COR-L47 (cell line): ENCODE results near the gene POLR1A.

Source experiments
- DNase-seq: peaks from one replicate; lab custom pipeline; 2025; lab: John Stamatoyannopoulos, UW

POLR1A gene

DNA sequence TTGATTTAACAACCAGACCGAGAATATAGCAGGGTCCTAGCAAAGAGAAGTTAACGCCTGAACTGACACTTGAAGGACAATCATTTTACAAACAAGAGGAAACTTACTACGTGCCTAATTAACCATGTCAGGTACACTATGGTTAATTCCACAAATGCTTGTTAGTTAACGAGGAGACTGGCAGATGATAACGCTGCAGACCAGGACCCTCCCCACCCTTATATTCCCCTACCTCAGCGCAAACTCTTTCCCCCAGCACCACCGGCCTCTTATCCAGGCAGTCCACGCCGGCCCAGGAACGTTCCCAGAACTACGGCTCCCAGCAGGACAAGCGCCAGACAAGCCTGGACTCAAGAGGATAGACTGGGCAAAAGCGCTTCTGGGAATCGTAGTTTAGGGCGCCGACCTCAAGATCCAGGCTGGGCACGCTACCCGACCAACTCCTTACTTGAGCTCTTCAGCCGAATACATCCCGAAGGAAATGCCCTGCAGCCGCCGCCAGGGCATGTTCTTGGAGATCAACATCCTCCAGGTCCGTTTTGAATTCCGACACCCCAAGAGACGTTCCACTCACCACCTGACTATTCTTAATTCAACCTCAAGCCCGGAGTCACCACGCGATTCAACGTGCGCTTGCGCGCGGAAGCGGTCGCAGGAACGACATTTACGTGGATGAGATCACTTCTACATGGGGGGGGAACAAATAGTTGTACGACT lies at the start of gene POLR1A:
TSS of gene POLR1A (minus strand) at position 635 of the 717 bp plus-strand sequence. CDS start at position 525, 110 bp downstream.
- peak; percentile 86 for DNase-seq

DNA sequence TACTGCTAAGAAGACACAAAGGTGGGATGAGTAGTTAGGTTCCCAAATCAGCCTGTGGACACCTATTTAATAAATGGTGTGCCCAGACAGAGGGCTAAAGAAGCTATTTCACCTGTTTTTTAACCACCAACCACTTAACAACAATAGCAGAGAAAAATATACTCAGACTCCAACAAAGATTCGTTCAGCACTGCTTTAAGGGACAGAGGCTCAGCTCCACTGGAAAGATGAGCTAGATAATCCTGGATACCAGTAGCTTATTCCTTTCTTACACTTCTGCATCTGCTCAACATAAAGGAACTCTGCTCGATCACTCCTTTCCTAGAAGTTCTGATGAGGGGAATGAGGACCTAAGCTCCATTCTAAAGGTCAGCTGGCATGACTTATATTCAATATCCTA lies 44.8 kb upstream of the POLR1A start:
- no peak for DNase-seq

DNA sequence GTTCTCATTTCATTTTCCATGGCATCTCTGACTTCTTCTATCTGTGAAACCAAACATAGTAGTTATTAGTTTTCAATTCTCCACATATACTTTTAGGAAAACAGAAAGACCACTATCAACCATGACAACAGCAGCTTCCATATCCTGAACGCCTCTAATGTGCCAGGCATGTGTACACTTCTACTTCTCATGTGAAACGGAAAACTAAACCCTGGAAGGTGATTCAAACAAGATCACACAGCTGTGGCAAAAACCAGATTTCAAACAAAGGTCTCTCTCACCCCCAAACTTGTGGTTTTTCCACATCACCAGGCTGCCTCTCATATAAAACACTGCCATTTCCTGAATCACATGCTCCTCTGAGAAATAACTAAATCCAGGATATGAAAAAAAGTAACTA lies 42.1 kb upstream of the POLR1A start:
- no peak for DNase-seq

DNA sequence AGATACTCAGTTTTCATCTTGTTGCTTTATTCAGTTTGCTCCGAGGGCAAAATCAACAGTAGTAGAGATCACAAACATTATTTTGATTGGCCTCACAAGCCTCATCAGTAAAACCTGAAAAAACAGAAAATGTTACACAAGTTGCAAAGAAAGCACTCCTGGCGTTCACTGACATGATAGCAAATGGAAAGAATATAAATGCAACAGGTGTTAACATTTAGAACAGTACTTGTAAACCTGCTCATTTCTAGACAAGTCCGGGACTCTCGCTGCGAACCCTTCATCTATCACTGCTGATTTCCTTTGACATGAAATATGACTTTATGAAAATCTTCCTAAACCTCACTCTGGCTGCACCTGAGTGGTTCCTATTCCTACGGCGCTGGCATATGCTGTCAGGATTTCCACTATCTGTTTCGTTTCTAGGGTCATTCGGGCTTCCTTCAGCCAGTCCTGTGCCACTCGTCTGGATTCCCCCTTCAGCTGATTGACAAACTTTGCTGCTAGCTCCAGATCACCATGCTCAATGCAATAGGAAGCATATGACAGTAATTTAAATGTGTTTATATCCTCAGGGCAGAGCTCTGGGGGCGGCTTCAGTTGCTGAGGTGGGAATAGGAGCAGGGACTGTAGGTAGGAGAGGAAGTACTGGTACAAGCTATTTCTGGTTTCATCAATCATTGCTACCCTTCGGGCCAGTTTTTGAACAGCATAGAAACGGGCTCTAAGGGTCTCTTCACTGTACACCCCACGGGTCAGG lies 38.4 kb upstream of the POLR1A start:
- DNase-seq: no peak

DNA sequence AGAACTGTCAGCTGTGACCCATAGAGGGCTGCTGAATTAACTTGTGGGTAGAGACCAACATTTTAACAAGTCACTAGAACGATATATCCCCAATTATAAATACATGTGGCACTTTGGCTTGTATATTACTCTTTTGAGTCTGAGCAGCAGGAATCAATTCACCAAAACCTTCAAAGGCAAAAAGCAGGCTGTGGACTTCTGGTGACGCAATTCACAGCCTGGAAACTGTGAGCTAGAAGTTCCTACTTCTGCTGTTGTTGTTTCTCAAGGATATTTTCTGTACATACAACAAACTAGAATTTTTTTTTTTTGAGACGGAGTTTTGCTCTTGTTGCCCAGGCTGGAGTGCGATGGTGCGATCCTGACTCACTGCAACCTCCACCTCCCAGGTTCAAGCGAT lies 37.6 kb upstream of the POLR1A start:
- DNase-seq: no peak

DNA sequence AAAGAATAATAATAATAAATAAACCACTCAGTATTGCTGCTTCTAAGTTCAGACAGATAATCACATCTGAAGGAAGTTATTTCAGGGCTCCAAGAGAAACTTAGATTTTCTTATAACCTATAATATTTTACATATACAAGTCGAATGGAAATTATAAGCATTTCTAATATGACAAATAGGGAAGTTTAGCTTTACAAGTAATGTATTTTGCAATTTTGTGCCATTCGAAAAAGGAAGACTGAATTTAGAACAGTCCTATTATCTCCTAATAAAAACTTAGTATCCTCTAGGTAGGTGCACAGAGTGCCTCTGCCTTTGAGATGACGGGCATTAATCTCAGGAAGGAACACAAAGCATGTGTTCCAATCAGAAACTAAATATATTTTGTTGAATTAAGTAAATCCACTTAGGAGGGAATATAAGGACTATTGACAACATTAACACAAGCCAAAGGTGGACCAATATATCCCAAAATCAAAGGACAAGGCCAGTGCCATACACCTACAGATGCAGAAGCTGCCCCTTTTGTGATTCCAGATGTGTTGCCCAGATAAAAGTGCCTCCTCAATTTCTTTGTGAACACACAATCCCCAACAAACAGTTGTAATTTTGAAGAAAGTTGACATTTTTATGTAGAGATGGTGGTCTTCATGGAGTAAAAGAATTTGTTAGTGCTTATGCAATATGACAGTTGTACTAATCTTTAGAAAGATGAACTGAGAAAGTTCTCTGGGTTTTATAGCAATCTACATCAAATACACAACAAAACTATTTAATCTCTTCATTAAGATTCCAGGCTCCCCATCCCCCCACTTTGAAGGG lies 37.0 kb upstream of the POLR1A start:
- no peak for DNase-seq

DNA sequence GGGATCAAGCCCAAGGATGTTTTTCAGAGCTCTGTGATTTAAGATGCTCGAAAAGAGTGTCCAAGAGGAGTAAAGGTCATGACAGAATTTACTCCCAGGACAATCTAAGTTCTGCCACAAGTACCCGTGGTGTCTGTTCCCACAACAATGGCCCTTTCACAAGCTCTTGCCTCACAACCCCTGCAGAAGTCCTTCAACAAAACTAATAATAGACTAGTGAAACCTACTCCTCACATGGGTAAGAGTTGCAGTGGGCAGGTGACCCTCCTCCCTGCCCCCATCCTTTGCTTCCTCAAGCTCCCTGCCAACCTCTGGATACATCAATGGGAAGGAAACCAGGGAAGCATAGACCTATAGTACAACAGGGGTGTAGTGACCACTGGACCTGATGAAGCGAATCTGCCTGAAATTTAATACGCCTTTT lies 35.3 kb upstream of the POLR1A start:
- no peak for DNase-seq

DNA sequence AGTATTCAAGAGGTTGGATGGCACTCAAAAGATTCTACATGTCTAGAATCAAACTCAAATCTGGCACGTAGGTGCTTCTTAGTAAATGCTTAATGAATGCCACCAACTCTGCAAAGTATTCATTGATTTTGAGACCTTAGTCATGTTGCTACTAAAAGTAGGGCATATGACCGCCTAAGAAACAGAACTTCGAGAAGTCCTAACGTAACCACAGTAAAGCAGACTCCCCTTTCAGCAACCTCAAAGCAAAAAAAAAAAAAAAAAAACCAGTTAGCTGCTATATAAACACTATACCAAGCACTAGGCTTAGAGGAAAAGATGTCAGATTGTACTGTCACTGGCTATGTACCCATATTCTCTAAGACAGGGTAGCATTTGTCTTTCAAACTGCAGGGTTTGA lies 34.3 kb upstream of the POLR1A start:
- no peak for DNase-seq

DNA sequence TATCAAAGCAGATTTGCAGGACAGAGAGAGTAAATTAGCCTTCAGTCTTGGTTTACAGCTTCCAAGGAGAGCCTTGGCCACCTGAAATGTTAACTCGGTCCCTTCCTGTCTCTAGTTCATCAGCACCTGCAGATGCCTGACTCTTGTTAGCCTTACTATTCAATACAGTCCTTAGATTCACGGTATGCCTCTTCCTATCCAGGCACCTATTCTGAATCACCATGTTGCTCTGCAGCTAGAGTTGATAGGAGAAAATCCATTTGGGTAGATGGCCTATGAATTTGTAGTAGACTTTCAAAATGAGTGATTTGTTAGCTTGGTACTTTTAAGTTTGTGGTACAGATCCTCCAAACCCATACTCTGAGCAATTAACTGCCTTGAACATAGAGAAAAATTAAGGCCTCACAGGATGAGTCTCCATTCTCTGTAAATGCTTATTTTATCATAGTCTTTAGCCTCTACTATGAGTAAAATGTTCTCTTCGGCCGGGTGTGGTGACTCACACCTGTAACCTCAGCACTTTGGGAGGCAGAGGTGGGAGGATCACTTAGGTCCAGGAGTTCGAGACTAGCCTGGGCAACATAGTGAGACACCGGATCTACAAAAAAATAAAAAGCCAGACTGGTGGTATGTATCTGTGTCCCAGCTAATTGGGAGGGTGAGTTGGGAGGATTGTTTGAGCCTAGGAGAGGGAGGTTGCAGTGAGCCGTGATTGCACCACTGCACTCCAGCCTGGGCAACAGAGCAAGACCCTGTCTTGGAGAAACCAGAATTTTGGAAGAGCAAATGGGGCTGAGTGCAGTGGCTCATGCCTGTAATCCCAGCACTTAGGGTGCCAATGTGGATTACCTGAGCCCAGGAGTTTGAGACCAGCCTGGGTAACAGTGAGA lies 33.3 kb upstream of the POLR1A start:
- no peak for DNase-seq

DNA sequence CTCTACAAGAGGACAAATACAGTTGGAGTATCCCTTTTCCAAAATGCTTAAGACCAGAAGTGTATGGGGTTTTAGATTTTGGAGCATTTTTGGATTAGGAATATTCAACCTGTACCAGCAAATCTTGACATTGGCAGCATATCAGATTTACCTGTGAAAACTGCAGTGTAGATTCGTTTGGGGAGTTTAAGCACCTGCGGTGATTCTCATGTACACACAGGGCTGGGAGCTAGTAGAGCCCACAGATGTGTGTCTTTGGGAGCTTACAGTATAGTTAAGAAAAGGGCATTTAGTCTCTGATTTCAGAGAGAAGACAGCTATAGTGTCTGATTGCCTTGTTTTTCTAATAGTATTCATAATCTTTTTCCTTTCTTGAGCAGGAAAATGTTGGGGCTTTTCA lies 30.5 kb upstream of the POLR1A start:
- no peak for DNase-seq

DNA sequence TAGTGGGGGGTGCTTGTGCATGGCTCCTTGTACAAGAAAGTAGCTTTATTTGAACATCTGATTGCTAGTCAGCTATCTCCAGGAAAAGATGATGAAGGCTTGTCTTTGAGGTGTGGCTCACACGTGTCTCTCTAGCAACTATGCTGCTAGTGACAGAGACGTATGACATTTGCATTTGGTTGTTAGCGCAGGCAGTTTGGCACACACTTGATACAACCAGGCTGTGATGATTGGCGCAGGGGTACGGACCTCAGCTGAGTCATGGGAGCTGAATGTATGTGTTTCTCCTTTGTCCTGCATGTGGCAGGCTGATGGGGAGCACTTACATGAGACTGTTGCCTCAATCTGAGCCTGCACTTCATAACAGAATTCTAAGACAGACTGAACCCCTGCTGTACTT lies 30.0 kb upstream of the POLR1A start:
- DNase-seq: no peak

DNA sequence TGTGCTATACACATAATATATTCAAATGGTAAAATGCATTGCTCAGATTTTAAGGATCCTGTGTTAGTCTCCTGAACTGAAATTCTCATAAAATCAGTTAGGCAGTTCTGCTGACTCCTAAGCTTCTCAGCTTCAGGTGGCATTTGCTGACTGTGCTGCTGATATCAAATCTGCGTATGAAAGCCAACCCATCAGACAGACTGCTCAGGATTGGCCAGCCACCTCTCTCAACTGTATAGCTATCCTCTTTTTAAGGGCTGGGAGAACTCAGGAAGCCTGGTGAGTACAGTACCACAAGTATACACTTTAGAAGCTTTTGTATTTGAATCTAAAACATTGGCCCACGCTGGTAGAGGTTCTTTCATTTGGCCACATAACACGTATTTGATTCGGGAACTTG lies 29.0 kb upstream of the POLR1A start:
- DNase-seq: no peak

DNA sequence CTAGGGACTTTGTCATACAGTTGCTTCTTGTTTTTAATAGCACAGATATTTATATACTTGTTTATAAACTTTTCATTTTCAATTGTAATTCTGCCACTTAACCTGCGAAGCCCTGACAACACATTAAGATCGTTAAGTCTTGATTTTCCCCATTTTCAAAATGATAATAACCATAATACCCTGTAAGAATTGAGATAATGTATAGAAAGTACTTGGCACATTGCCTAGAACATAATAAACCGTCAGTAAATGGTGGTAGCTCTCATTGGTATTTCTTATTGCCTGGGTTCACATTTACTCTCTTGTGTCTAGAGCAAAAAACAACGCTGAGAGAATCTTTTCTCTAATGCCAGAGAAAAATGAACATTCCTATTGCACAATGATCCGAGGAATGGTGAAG lies 19.0 kb upstream of the POLR1A start:
- no peak for DNase-seq

DNA sequence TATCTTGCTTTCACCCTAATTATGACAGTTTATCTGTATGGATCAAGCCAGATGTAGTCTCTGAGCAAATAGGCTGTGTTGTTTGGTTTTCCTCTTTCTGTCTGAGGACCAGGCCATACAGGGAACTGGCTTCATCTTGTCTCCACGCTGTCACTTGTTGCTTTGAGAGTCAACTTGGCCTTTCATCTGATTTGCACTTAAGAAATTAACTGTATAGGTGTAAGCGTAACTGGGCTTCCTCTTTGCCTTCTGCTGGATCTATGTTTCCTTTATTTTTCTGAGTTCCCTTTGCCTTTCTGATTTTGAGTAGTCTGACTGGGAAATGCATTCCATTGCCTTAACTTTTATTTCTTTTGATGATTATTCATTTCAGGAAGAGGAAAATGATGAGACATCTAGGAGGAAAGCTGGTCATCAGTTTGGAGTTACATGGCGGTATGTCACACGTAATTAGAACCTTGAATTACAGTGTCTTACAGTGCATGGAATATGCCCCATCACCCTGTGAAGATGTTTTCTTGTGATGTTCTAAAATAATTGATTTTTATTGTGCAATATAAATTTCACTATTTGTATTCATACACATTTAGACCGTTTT lies 17.7 kb upstream of the POLR1A start:
- DNase-seq: no peak

DNA sequence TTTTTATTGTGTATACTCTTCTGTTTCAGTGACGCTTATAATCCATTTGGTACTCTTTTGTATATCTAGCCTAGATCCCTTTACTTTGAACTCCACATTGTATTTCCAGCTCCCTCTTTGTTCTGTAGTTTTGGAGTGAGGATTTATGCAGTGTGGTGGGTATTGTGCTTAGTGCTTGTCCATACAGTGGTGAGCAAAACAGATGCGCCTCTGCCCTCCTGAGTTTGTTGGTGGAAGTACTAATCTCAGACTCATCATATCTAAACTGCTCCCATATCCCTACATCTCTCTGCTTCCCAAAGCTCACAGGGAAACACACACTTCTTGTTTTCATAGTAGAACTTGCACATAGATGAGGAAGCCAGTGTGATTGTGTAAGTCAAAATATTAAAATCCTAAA lies 12.4 kb upstream of the POLR1A start:
- DNase-seq: no peak

DNA sequence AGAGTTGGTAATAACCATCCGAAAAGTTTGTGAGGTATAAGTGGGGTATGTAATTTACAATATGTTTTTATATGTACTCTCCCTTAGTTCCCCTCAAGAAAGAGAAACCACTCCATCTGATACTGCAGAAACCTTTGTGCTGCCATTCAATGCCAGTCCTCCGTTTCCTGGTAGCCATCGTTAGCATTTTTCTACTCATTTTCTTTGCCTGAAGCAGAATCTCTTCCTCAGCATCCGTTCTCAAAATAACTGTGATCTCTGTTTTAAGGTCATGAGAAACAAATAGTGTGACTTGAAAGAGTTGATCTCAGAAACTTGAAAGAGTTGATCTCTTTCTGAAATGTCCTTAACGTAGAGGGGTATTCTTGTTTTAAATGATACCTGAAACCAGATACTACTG lies 1.3 kb upstream of the POLR1A start:
- no peak for DNase-seq

DNA sequence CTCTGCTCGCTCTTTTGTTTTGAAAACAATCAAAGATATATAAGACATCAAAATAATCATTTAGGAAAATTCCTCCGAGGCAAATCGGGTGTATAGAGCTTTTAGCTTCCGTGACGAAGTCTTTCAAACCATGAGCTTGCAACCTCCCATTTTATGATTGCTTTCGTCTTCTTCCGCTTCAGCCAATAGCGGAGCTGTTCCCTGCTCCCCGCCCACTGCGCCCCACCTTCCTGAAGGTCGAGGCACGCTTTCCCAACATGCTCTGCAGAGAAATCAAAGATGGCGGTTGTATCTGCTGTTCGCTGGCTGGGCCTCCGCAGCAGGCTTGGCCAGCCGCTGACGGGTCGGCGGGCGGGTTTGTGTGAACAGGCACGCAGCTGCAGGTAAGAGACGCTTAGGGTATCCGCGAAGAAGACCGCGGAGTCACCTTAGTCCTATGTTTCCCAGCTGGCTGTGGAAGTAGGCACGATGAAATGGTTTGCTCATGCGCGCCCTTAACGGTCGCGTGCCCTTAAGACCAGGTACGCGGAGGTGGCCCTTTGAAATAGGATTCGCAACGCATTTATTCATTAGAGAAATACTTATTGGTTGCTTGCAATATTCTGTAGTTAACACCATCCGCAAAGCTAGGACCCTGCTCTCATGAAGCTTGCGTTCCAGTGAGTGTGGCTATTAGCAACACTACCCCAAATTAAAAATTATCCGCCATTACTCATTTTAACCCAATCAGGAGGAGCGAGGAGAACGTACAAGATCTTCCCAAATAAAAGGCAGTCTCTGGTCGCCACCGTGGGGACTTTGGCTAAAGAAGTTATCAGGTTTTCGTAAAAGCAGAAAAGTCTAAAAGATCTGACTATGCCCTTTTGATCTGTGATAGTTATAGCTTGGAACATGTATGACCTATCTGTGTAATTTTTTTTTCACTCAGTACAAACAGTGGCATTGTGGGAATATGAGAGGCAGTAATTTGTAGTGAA lies 571 bp upstream of the POLR1A start, which contains the start of gene PTCD3:
TSS of gene PTCD3 (plus strand) at position 267 of the 977 bp plus-strand sequence. CDS start at position 280, 13 bp downstream.
- DNase-seq: peak; percentile 93

DNA sequence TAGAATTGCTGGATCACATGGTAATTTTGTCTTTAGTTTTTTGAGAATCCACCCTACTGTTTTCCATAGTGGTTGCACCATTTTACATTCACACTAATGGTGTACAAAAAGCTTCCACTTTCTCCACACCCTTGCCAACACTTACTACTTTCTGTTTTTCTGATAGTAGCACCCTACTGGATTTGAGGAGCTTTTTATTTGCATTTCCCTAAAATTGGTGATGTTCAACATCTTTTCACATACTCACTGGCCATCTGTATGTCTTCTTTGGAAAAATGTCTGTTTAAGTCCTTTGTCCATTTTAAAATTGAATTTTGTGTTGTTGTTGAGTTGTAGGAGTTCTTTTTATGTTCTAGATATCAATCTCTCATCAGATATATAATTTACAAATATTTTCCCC lies 3.5 kb downstream of the POLR1A start:
- DNase-seq: no peak

DNA sequence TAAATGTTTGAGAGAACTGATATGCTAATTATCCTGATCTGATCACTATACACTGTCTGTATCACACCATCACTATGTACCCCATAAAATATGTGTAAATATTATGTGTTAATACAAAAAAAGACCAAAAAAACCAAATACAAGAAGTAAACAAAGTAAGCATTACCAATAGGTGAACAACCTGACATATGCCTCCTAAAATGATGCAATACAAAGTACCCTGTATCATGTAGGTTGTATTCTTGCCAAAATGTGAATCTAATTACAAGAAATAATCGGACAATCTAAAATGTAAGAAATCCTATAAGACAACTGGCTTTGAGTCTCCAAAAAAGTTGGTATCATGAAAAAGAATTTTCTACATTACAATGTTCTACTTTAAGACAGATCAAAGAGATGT lies 7.8 kb downstream of the POLR1A start:
- no peak for DNase-seq
